ENCODE results near the gene LRRC27. TPM values are rescaled to one million over a fixed set of nuclear protein-coding genes. Genes with fewer than 3 reads are reported as not detected.

The LRRC27 gene
- total and polyA plus RNA-seq, 2 donors (not counting 1 experiment from before 2014, with no cell fraction given): 4.1 to 11.7 TPM

GRCh38 chr10:132402781-132403241 lies 70.8 kb downstream of the LRRC27 start:
- H3K9me3 ChIP-seq (ENCODE audit: control insufficient read depth, insufficient read depth, low read depth, low read length): no peaks in the 10 kb centered on the region
- H3K4me3 ChIP-seq (replicated peaks in 1 of 4; ENCODE audit: control extremely low read depth in 1 of 4, insufficient read depth in 1 of 4, low read depth in 3 of 4, low read length in 4 of 4): no peak overlapping the region
- H4K20me1 ChIP-seq (ENCODE audit: control insufficient read depth, extremely low read depth, insufficient read depth, low read length): no peaks in the 10 kb centered on the region
- H3K4me1 ChIP-seq (ENCODE audit: control insufficient read depth, extremely low read depth, insufficient read depth, low read length): no peaks in the 10 kb centered on the region
- DNase-seq (ENCODE audit: low read depth in 2 of 2): no peak
- peaks cover 6% of the 10 kb centered on the region for H3K36me3 ChIP-seq (ENCODE audit: control insufficient read depth, insufficient read depth, low read length)
- no peak overlapping the region for H3K9ac ChIP-seq (ENCODE audit: insufficient read depth, low read length)
- H3K4me2 ChIP-seq (ENCODE audit: extremely low read depth, insufficient read depth, low read length): no peak overlapping the region
- no peaks in the 10 kb centered on the region for H3K27me3 ChIP-seq (ENCODE audit: control insufficient read depth, insufficient read depth, low read length)
- no peak overlapping the region for H2AFZ ChIP-seq (ENCODE audit: low read length)
- no peak overlapping the region for H3K27ac ChIP-seq (ENCODE audit: insufficient read depth, low read length)
- no peaks in the 10 kb centered on the region for H3K79me2 ChIP-seq (ENCODE audit: control insufficient read depth, insufficient read depth, low read length)
- TF ChIP-seq CTCF (conservative IDR thresholded peaks at IDR 0.05 in 1 of 2, IDR thresholded peaks at IDR 0.05 in 1 of 2; ENCODE audit: low read depth in 1 of 2, low read length in 2 of 2): no peak
- no peak for TF ChIP-seq EZH2 (IDR thresholded peaks at IDR 0.05; ENCODE audit: low read length, missing control alignments)

GRCh38 chr10:132403511-132404168 lies 71.6 kb downstream of the LRRC27 start:
- peaks cover 2% of the 10 kb centered on the region for H3K4me1 ChIP-seq (ENCODE audit: control insufficient read depth, extremely low read depth, insufficient read depth, low read length)
- DNase-seq (ENCODE audit: low read depth in 2 of 2): no peak
- no peaks in the 10 kb centered on the region for H3K27me3 ChIP-seq (ENCODE audit: control insufficient read depth, insufficient read depth, low read length)
- H3K36me3 ChIP-seq (ENCODE audit: control insufficient read depth, insufficient read depth, low read length): peaks cover 6% of the 10 kb centered on the region
- H3K27ac ChIP-seq (ENCODE audit: insufficient read depth, low read length): no peak overlapping the region
- H3K9me3 ChIP-seq (ENCODE audit: control insufficient read depth, insufficient read depth, low read depth, low read length): no peaks in the 10 kb centered on the region
- no peak overlapping the region for H3K4me2 ChIP-seq (ENCODE audit: extremely low read depth, insufficient read depth, low read length)
- no peak overlapping the region for H3K4me3 ChIP-seq (replicated peaks in 1 of 4; ENCODE audit: control extremely low read depth in 1 of 4, insufficient read depth in 1 of 4, low read depth in 3 of 4, low read length in 4 of 4)
- TF ChIP-seq EZH2 (IDR thresholded peaks at IDR 0.05; ENCODE audit: low read length, missing control alignments): no peak
- TF ChIP-seq CTCF (conservative IDR thresholded peaks at IDR 0.05 in 1 of 2, IDR thresholded peaks at IDR 0.05 in 1 of 2; ENCODE audit: low read depth in 1 of 2, low read length in 2 of 2): no peak
- H4K20me1 ChIP-seq (ENCODE audit: control insufficient read depth, extremely low read depth, insufficient read depth, low read length): no peaks in the 10 kb centered on the region
- H3K79me2 ChIP-seq (ENCODE audit: control insufficient read depth, insufficient read depth, low read length): no peaks in the 10 kb centered on the region
- H2AFZ ChIP-seq (ENCODE audit: low read length): no peak overlapping the region
- no peak overlapping the region for H3K9ac ChIP-seq (ENCODE audit: insufficient read depth, low read length)

DNA sequence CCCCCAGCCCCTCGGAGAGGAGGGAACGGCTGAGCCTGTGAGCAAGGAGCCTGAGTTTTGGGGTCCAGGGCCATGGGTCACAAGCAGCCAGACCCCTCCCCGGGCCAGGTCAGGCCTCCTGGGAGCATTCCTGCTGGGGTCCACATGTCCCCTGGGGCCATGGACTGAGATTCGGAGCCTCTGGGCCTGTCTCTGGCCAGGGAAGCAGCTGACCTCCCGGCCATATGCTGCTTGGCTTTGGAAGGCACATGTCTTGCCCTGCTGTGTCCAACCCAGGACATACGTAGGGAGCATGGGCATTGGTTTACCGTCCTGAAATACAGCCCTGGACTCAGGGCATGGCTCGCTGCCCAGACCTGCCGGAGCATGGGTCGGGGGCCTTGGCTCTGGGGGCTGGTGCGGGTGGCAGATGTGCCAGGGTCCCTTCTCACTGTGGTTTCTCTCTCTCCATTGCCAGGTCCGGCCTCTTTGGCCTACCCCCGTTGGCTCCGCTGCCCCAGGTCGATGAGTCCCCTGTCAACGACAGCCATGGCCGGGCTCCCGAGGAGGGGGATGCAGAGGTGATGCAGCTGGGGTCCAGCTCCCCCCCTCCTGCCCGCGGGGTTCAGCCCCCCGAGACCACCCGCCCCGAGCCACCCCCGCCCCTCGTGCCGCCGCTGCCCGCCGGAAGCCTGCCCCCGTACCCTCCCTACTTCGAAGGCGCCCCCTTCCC lies 72.3 kb downstream of the LRRC27 start:
- no peaks in the 10 kb centered on the region for H3K27me3 ChIP-seq (ENCODE audit: control insufficient read depth, insufficient read depth, low read length)
- no peak overlapping the region for H3K9ac ChIP-seq (ENCODE audit: insufficient read depth, low read length)
- no peak for DNase-seq (ENCODE audit: low read depth in 2 of 2)

More for the DNA sequence above, 72.3 kb downstream of the LRRC27 start:
- peaks cover 2% of the 10 kb centered on the region for H3K4me1 ChIP-seq (ENCODE audit: control insufficient read depth, extremely low read depth, insufficient read depth, low read length)
- no peaks in the 10 kb centered on the region for H3K9me3 ChIP-seq (ENCODE audit: control insufficient read depth, insufficient read depth, low read depth, low read length)
- H4K20me1 ChIP-seq (ENCODE audit: control insufficient read depth, extremely low read depth, insufficient read depth, low read length): no peaks in the 10 kb centered on the region
- peaks cover 6% of the 10 kb centered on the region for H3K36me3 ChIP-seq (ENCODE audit: control insufficient read depth, insufficient read depth, low read length)
- H3K79me2 ChIP-seq (ENCODE audit: control insufficient read depth, insufficient read depth, low read length): no peaks in the 10 kb centered on the region
- H3K4me2 ChIP-seq (ENCODE audit: extremely low read depth, insufficient read depth, low read length): no peak overlapping the region
- H3K4me3 ChIP-seq (replicated peaks in 1 of 4; ENCODE audit: control extremely low read depth in 1 of 4, insufficient read depth in 1 of 4, low read depth in 3 of 4, low read length in 4 of 4): no peak overlapping the region
- H3K27ac ChIP-seq (ENCODE audit: insufficient read depth, low read length): no peak overlapping the region
- no peak overlapping the region for H2AFZ ChIP-seq (ENCODE audit: low read length)
- TF ChIP-seq EZH2 (IDR thresholded peaks at IDR 0.05; ENCODE audit: low read length, missing control alignments): no peak
- TF ChIP-seq CTCF (conservative IDR thresholded peaks at IDR 0.05 in 1 of 2, IDR thresholded peaks at IDR 0.05 in 1 of 2; ENCODE audit: low read depth in 1 of 2, low read length in 2 of 2): no peak
